Activated naive CD8-positive, alpha-beta T cell treated with anti-CD3 and anti-CD28 coated beads, Interleukin-2, amount 50 U/mL, for 24 hours (primary cell): ENCODE measurements around the gene PROP1.
"Not testable (repeated sequence)": the region's sequence is repeated elsewhere in the genome, so short reads cannot be mapped to it uniquely, and the experiment has no call there.

ENCODE experiments used
- ATAC-seq: fragments of 150-1000 bp; cut with Tn5 transposase; one replicate; pipeline ENCODE4 v1.10.0; 2021
- DNase-seq: peaks from one replicate; pipeline ENCODE4 v3.0.0; 2021
- H3K27ac Mint-ChIP-seq: one replicate; pipeline ENCODE4 v1.8.0; 2021; ENCODE audit warnings: mild to moderate bottlenecking, mixed read lengths
- H3K27me3 Mint-ChIP-seq: one replicate; pipeline ENCODE4 v1.8.0; 2021; ENCODE audit warnings: mixed read lengths
- H3K36me3 Mint-ChIP-seq: one replicate; pipeline ENCODE4 v1.8.0; 2021; ENCODE audit warnings: low read depth, mixed read lengths
- H3K4me1 Mint-ChIP-seq: one replicate; pipeline ENCODE4 v1.8.0; 2021; ENCODE audit warnings: mixed read lengths
- H3K4me3 Mint-ChIP-seq: one replicate; pipeline ENCODE4 v1.8.0; 2021; ENCODE audit warnings: mild to moderate bottlenecking, moderate library complexity, mixed read lengths
- H3K9me3 Mint-ChIP-seq: one replicate; pipeline ENCODE4 v1.8.0; 2021; ENCODE audit warnings: mixed read lengths

PROP1 gene

DNA sequence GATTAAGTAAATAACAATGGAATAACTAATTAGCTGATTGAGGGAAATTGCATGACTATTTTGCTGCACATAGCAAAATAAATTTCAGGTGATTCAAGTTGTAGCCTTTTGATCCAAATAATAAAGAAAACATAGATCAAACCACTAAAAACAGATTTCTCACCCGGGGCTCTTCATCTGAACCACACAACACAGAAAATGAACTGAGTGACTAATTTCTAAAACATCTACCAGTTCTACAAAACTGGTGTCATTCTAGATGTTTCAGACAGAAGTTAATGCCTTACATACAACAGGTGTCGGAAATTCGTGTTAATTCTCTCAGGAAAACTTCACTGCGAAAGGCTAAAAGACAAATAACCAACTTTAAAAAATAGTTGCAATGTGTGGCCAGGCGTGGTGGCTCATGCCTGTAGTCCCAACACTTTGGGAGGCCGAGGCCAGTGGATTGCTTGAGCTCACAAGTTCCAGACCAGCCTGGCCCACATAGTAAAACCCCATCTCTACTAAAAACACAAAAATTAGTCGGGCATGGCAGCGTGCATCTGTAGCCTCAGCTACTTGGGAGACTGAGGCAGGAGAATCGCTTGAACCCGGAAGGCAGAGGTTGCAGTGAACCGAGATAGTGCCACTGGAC is 6.9 kb downstream of the PROP1 start:
- no peak overlapping the region for H3K4me3 Mint-ChIP-seq
- peaks cover 41% of the 10 kb centered on the region for H3K27me3 Mint-ChIP-seq
- H3K36me3 Mint-ChIP-seq: no peaks in the 10 kb centered on the region
- H3K9me3 Mint-ChIP-seq: no peaks in the 10 kb centered on the region
- DNase-seq (no peak), ATAC-seq (no peak)
- H3K4me1 Mint-ChIP-seq: peaks cover 9% of the 10 kb centered on the region
- H3K27ac Mint-ChIP-seq: no peak overlapping the region

DNA sequence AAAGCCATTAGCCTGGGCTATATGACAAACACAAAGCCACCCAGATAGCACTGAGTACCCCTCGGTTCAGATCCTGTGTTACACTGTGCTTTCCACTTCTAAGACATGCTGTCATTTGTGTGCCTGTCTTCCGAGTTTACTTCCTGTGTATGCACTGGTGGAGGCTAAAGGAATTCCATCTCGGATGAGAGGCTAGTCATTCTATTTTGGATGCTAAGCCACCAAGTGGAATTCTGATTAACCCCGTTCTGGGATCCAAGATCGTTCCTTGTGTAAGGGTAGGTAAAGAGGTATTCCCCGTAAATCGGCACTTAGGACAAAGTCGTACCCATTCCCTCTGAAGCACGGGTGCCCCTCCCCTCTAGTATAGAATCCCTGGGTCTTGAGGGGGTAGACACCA is 8.7 kb downstream of the PROP1 start:
- DNase-seq (no peak), ATAC-seq (no peak)
- no peaks in the 10 kb centered on the region for H3K9me3 Mint-ChIP-seq
- peaks cover 9% of the 10 kb centered on the region for H3K4me1 Mint-ChIP-seq
- no peak overlapping the region for H3K27ac Mint-ChIP-seq
- no peak overlapping the region for H3K4me3 Mint-ChIP-seq
- peaks cover 57% of the 10 kb centered on the region for H3K27me3 Mint-ChIP-seq
- H3K36me3 Mint-ChIP-seq: no peaks in the 10 kb centered on the region

DNA sequence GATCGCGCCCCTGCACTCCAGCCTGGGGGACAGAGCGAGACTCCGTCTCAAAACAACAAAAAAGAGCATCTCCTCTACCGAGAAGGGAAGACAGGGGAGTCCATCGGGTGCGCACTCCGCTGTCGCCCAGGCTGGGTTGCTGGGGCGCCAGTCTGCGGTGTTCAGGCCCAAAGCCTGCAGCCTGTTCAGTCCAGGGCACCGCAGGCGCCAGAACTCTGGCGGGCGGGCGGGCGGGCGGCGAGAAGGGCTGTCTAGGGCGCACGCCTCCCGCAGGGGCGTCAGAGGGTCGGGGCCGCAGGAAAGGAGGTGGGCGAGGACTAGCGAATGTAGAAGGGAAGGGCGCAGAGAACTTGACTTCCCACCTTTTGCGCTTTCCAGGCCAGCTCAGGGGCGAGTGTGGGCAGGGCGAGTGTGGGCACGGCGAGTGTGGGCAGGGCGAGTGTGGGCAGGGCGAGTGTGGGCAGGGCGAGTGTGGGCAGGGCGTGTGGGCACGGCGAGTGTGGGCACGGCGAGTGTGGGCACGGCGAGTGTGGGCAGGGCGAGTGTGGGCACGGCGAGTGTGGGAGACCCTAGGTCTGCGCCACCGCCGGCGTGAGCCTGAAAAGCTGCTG is 10.5 kb downstream of the PROP1 start:
- Mint-ChIP-seq H3K9me3 (no peaks in the 10 kb centered on the region), H3K36me3 (no peaks in the 10 kb centered on the region), H3K27me3 (peaks cover 70% of the 10 kb centered on the region), H3K4me3 (peak overlapping the region; percentile 64), H3K27ac (no peak overlapping the region), H3K4me1 (peaks cover 9% of the 10 kb centered on the region)
- DNase-seq (no peak), ATAC-seq (no peak)

DNA sequence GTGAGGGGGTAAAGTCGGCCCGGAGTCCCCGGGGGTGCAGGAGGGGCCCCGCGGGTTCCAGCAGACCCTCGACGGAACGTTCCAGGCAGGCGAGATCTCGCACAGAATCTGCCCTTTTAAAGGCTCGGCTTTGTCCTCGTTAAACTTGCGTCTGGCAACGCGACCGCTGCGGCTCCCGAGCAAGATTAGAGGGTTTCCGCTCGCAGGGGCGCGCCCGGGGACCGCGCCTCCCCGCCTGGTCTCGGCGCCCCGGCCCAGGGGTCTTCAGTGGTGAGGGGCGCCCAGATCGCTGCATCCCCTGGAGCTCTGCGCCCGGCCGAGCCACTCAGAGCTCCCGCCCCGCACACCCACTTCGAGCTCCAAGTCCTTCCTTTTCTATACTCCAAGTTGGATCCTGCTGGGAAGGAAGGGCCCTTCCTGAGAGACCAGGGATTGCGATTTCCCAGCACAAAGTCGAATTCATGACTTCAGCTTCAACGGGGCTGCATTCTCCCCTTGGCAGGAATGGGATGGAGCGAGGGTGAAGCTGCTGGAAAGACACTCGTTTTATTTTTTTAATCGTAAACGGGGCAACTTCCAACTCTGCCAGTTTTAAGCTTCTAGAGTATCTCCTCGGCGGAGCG is 11.3 kb downstream of the PROP1 start:
- no peak for DNase-seq
- peak overlapping the region; percentile 64 for H3K4me3 Mint-ChIP-seq
- H3K27ac Mint-ChIP-seq: no peak overlapping the region
- no peaks in the 10 kb centered on the region for H3K36me3 Mint-ChIP-seq
- H3K9me3 Mint-ChIP-seq: no peaks in the 10 kb centered on the region
- H3K27me3 Mint-ChIP-seq: peaks cover 69% of the 10 kb centered on the region
- peaks cover 9% of the 10 kb centered on the region for H3K4me1 Mint-ChIP-seq
- no peak for ATAC-seq

GRCh38 chr5:177983763-177984583 is 12.1 kb downstream of the PROP1 start:
- peaks cover 9% of the 10 kb centered on the region for H3K4me1 Mint-ChIP-seq
- ATAC-seq (no peak), DNase-seq (no peak)
- no peaks in the 10 kb centered on the region for H3K9me3 Mint-ChIP-seq
- peaks cover 66% of the 10 kb centered on the region for H3K27me3 Mint-ChIP-seq
- no peak overlapping the region for H3K27ac Mint-ChIP-seq
- H3K4me3 Mint-ChIP-seq: no peak overlapping the region
- H3K36me3 Mint-ChIP-seq: no peaks in the 10 kb centered on the region

GRCh38 chr5:177982956-177983355 is 13.1 kb downstream of the PROP1 start:
- ATAC-seq: no peak
- peaks cover 9% of the 10 kb centered on the region for H3K4me1 Mint-ChIP-seq
- no peaks in the 10 kb centered on the region for H3K36me3 Mint-ChIP-seq
- peaks cover 66% of the 10 kb centered on the region for H3K27me3 Mint-ChIP-seq
- DNase-seq: no peak
- no peak overlapping the region for H3K4me3 Mint-ChIP-seq
- no peaks in the 10 kb centered on the region for H3K9me3 Mint-ChIP-seq
- no peak overlapping the region for H3K27ac Mint-ChIP-seq

- Mint-ChIP-seq H3K36me3 (no peaks in the 10 kb centered on the region), H3K4me3 (no peak overlapping the region), H3K27me3 (peaks cover 61% of the 10 kb centered on the region), H3K4me1 (peaks cover 9% of the 10 kb centered on the region), H3K27ac (no peak overlapping the region), H3K9me3 (no peaks in the 10 kb centered on the region)
- DNase-seq (peak; percentile 60), ATAC-seq (peak; percentile 71)
These were observed 13.8 kb downstream of the PROP1 start for GRCh38 chr5:177982072-177982727.

- no peak overlapping the region for H3K27ac Mint-ChIP-seq
- no peaks in the 10 kb centered on the region for H3K9me3 Mint-ChIP-seq
- no peak for DNase-seq
- no peak overlapping the region for H3K4me3 Mint-ChIP-seq
- no peak for ATAC-seq
- peaks cover 9% of the 10 kb centered on the region for H3K4me1 Mint-ChIP-seq
- H3K36me3 Mint-ChIP-seq: no peaks in the 10 kb centered on the region
- H3K27me3 Mint-ChIP-seq: peaks cover 54% of the 10 kb centered on the region
These were observed 14.6 kb downstream of the PROP1 start for GRCh38 chr5:177981296-177982071.

GRCh38 chr5:177980743-177981151 is 15.3 kb downstream of the PROP1 start:
- no peaks in the 10 kb centered on the region for H3K36me3 Mint-ChIP-seq
- ATAC-seq (no peak), DNase-seq (no peak)
- no peak overlapping the region for H3K4me3 Mint-ChIP-seq
- H3K27me3 Mint-ChIP-seq: peaks cover 47% of the 10 kb centered on the region
- H3K9me3 Mint-ChIP-seq: no peaks in the 10 kb centered on the region
- H3K27ac Mint-ChIP-seq: no peak overlapping the region
- H3K4me1 Mint-ChIP-seq: peaks cover 8% of the 10 kb centered on the region

DNA sequence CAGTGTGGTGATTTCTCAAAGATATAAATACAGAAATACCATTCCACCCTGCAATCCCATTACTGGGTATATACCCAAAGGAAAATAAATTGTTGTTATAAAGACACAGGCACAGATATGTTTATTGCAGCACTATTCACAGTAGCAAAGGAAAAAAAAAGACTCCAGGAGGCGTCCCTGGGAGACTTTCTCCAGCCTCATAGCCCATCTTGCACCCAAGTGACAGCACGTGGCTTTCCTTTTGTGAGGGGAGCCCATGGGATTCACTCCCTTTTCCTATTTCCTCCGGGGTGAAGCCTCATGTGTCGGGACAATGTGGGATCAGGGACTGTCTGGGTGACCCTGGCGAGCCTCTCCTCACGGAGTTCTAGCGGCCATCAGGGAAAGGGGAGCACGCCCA is 18.4 kb downstream of the PROP1 start:
- H3K36me3 Mint-ChIP-seq, DNase-seq, ATAC-seq: not testable (repeated sequence)

DNA sequence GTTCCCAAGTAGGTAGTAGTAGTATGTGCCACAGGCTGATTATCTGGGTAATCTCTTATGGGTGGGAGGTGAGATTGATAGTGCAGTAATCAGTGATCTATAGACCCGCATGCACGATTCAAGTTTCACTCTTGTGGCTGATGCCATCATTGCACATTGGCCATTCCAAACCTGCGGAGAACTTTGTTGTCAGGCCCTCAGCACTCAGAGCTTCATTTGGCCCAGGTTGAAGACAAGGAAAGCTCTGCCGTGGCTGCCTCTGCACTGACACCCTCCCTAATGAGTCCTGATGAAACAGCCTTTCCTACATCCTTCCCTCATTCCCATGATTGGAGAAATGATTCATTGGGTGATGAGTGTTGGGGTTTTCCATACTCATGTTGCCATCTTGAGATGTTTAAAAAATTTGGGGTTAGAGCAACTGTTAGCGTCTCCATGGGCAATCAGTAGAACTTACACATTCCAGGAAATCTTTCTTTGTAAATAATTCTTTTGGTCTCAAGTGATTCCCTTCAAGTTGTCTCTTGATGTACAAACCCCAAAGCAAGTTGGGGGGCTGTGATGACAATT is 22.9 kb downstream of the PROP1 start:
- H3K4me1 Mint-ChIP-seq: no peaks in the 10 kb centered on the region
- no peak for ATAC-seq
- DNase-seq: no peak
- H3K27me3 Mint-ChIP-seq: peaks cover 3% of the 10 kb centered on the region
- H3K36me3 Mint-ChIP-seq: no peaks in the 10 kb centered on the region
- H3K27ac Mint-ChIP-seq: no peak overlapping the region
- peaks cover 11% of the 10 kb centered on the region for H3K9me3 Mint-ChIP-seq
- no peak overlapping the region for H3K4me3 Mint-ChIP-seq

More for the DNA sequence above, 18.4 kb downstream of the PROP1 start:
- H3K4me3 Mint-ChIP-seq, H3K27ac Mint-ChIP-seq, H3K4me1 Mint-ChIP-seq, H3K9me3 Mint-ChIP-seq: not testable (repeated sequence)
- H3K27me3 Mint-ChIP-seq: peaks cover 20% of the 10 kb centered on the region

DNA sequence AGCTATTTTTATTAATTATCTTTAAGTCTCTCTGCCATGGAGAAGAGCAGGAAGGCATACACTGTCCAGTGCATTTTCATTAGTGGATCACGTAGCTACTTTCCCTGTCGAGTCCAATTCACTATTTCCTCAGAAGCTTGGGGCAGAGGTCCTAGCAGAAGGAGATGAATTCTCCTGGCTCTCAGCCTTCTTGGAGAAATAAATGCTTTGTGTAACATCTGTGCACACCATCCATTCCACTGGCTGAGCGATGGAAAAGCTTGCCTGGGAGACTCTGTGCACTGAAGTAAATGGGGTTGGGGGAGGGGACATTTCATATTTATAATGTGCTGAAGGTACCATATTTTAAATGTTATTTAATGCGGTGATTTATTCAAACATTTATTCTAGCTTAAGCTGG is 23.4 kb downstream of the PROP1 start:
- Mint-ChIP-seq H3K4me3 (no peak overlapping the region), H3K9me3 (peaks cover 11% of the 10 kb centered on the region), H3K36me3 (no peaks in the 10 kb centered on the region), H3K4me1 (no peaks in the 10 kb centered on the region), H3K27ac (no peak overlapping the region), H3K27me3 (peaks cover 3% of the 10 kb centered on the region)
- no peak for DNase-seq
- no peak for ATAC-seq

- DNase-seq, H3K4me3 Mint-ChIP-seq, H3K27ac Mint-ChIP-seq, H3K36me3 Mint-ChIP-seq, H3K4me1 Mint-ChIP-seq, ATAC-seq, H3K27me3 Mint-ChIP-seq: not testable (repeated sequence)
- H3K9me3 Mint-ChIP-seq: peaks cover 11% of the 10 kb centered on the region
These were observed 24.0 kb downstream of the PROP1 start for GRCh38 chr5:177972014-177972413.
